MM.1S (cell line): ENCODE measurements around the gene CSF3R.
A peak's percentile ranks its signal among the peaks of the same experiment; 100 is the strongest.

ENCODE experiments used
- DNase-seq: peaks from one replicate; pipeline ENCODE4 v3.0.0-alpha.2; 2015
- H2AFZ ChIP-seq: fragments of 300-600 bp; sonication (generic); 2 replicates; pipeline ENCODE4 v1.6.0; 2016; ENCODE audit warnings: antibody characterized with exemption, low read length
- H3F3A ChIP-seq: fragments of 300-600 bp; sonication (generic); 2 replicates; pipeline ENCODE4 v1.6.1; 2016; ENCODE audit warnings: mild to moderate bottlenecking, antibody characterized with exemption, low read length, moderate library complexity, mixed read lengths; ENCODE audit not compliant: insufficient read depth
- H3K27ac ChIP-seq: fragments of 300-600 bp; sonication (generic); 2 replicates; pipeline ENCODE4 v1.5.1; 2016; ENCODE audit warnings: mild to moderate bottlenecking, low read length
- H3K27me3 ChIP-seq: fragments of 300-600 bp; sonication (generic); replicated peaks from 2 replicates; pipeline ENCODE4 v1.6.0; 2016; ENCODE audit warnings: low read length; ENCODE audit not compliant: insufficient read depth
- H3K36me3 ChIP-seq: fragments of 300-600 bp; sonication (generic); replicated peaks from 2 replicates; pipeline ENCODE4 v1.6.1; 2016; ENCODE audit warnings: mild to moderate bottlenecking, low read length, mixed read lengths; ENCODE audit not compliant: insufficient read depth
- H3K4me1 ChIP-seq: fragments of 300-600 bp; sonication (generic); 2 replicates; pipeline ENCODE4 v1.6.1; 2016; ENCODE audit warnings: low read length, mixed read lengths
- H3K4me2 ChIP-seq: fragments of 300-600 bp; sonication (generic); 2 replicates; pipeline ENCODE4 v1.6.0; 2016; ENCODE audit warnings: low read depth, low read length
- H3K4me3 ChIP-seq: fragments of 300-600 bp; sonication (generic); 2 replicates; pipeline ENCODE4 v1.5.1; 2016; ENCODE audit warnings: low read length, mixed read lengths
- H3K79me2 ChIP-seq: fragments of 300-600 bp; sonication (generic); 2 replicates; pipeline ENCODE4 v1.6.1; 2016; ENCODE audit warnings: mixed run types, low read length, mixed read lengths
- H3K9ac ChIP-seq: fragments of 300-600 bp; sonication (generic); 2 replicates; pipeline ENCODE4 v1.6.1; 2016; ENCODE audit warnings: low read length, mixed read lengths
- H3K9me2 ChIP-seq: fragments of 300-600 bp; sonication (generic); replicated peaks from 2 replicates; pipeline ENCODE4 v1.6.1; 2016; ENCODE audit warnings: mild to moderate bottlenecking, low read length, mixed read lengths; ENCODE audit not compliant: insufficient read depth
- H3K9me3 ChIP-seq: fragments of 300-600 bp; sonication (generic); replicated peaks from 2 replicates; pipeline ENCODE4 v1.6.1; 2016; ENCODE audit warnings: mild to moderate bottlenecking, low read length, mixed read lengths; ENCODE audit not compliant: insufficient read depth
- H4K20me1 ChIP-seq: fragments of 300-600 bp; sonication (generic); 2 replicates; pipeline ENCODE4 v1.6.1; 2016; ENCODE audit warnings: mild to moderate bottlenecking, low read length, moderate library complexity, mixed read lengths; ENCODE audit not compliant: insufficient read depth
- EZH2 ChIP-seq: fragments of 300-600 bp; sonication (generic); optimal IDR thresholded peaks from 2 replicates; pipeline ENCODE3; 2017; ENCODE audit warnings: low read depth, mild to moderate bottlenecking, antibody characterized with exemption, low read length, mixed read lengths
- EZH2phosphoT487 ChIP-seq: fragments of 300-600 bp; sonication (generic); IDR thresholded peaks from 2 replicates; pipeline ENCODE4 v1.6.1; 2018; ENCODE audit warnings: antibody characterized with exemption, low read length
- TF ChIP-seq, protein P1 (sequence below): fragments of 300-600 bp; sonication (generic); IDR thresholded peaks from 2 replicates; pipeline ENCODE4 v1.5.1; 2016; ENCODE audit warnings: antibody characterized with exemption, low read length, mixed read lengths

CSF3R gene

DNA sequence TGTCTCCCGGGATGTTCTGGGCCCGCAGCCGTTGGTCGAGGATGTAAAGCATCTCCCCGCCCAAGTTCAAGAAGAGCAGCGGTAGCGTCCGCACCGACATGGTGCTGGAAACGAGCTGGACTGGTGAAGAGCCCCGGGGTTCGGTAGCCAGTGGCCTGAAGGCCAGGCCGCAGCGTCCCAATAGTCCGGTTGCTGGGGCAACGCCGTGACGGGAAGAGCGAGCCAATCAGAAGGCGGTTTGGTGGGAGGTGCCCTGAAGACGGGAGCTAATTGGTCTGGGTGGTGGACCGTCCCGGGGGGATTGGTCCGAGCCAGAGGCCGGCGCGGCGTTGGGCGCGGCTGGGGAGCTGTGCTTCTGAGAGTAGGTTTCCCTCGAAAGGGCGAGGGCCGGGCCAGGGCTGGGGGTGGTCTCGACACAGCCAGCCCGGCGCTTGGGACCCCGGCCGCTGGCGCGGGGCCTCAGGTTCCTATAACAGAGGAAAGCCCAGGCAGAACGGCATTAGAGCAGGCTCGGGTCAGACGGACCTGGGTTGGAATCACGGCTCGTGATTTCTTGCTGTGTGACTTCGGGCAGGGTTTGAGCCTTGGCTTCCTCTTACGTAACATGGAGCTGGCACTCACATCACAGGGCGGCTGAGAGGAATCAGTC is 32.3 kb downstream of the CSF3R start, which contains the start of gene OSCP1:
Gene OSCP1 (minus strand): TSS at position 182 of the 649 bp plus-strand sequence. CDS start 82 bp downstream, at position 100.
- Histone ChIP-seq H4K20me1 (no peaks in the 10 kb centered on the region), H3K4me3 (peak within 1 kb of the TSS; percentile 61)

GRCh38 chr1:36448530-36449056 is 34.1 kb downstream of the CSF3R start:
- no peaks in the 10 kb centered on the region for H3K4me1 ChIP-seq
- no peaks in the 10 kb centered on the region for H3K36me3 ChIP-seq
- H3K79me2 ChIP-seq = no peaks in the 10 kb centered on the region
- no peak overlapping the region for H2AFZ ChIP-seq
- H3K27me3 ChIP-seq = no peaks in the 10 kb centered on the region
- H3K4me3 ChIP-seq = no peak overlapping the region
- no peak overlapping the region for H3K27ac ChIP-seq
- no peak for TF ChIP-seq EZH2phosphoT487
- TF ChIP-seq, protein P1, sequence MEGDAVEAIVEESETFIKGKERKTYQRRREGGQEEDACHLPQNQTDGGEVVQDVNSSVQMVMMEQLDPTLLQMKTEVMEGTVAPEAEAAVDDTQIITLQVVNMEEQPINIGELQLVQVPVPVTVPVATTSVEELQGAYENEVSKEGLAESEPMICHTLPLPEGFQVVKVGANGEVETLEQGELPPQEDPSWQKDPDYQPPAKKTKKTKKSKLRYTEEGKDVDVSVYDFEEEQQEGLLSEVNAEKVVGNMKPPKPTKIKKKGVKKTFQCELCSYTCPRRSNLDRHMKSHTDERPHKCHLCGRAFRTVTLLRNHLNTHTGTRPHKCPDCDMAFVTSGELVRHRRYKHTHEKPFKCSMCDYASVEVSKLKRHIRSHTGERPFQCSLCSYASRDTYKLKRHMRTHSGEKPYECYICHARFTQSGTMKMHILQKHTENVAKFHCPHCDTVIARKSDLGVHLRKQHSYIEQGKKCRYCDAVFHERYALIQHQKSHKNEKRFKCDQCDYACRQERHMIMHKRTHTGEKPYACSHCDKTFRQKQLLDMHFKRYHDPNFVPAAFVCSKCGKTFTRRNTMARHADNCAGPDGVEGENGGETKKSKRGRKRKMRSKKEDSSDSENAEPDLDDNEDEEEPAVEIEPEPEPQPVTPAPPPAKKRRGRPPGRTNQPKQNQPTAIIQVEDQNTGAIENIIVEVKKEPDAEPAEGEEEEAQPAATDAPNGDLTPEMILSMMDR = no peak
- TF ChIP-seq EZH2 = no peak
- H3K9me2 ChIP-seq = no peaks in the 10 kb centered on the region
- no peak for DNase-seq
- H4K20me1 ChIP-seq = no peaks in the 10 kb centered on the region
- no peaks in the 10 kb centered on the region for H3K9me3 ChIP-seq
- H3F3A ChIP-seq = no peaks in the 10 kb centered on the region
- no peak overlapping the region for H3K4me2 ChIP-seq
- H3K9ac ChIP-seq = no peak overlapping the region

More for the DNA sequence above, 32.3 kb downstream of the CSF3R start, which contains the start of gene OSCP1:
- no peaks in the 10 kb centered on the region for H3K9me3 ChIP-seq
- peak within 1 kb of the TSS; percentile 74 for H3K4me2 ChIP-seq
- no peaks in the 10 kb centered on the region for H3K4me1 ChIP-seq
- no peaks in the 10 kb centered on the region for H3K27me3 ChIP-seq
- DNase-seq = peak; percentile 94
- peak within 1 kb of the TSS; percentile 98 for H2AFZ ChIP-seq
- H3K36me3 ChIP-seq = no peaks in the 10 kb centered on the region
- peak within 1 kb of the TSS; percentile 53; the same call in 1 of the 2 replicates for H3K27ac ChIP-seq
- H3F3A ChIP-seq = no peaks in the 10 kb centered on the region
- H3K9me2 ChIP-seq = no peaks in the 10 kb centered on the region
- TF ChIP-seq EZH2phosphoT487 (no peak), EZH2 (no peak)
- TF ChIP-seq, protein P1 = no peak
- H3K9ac ChIP-seq = peak within 1 kb of the TSS; percentile 70
- no peaks in the 10 kb centered on the region for H3K79me2 ChIP-seq

DNA sequence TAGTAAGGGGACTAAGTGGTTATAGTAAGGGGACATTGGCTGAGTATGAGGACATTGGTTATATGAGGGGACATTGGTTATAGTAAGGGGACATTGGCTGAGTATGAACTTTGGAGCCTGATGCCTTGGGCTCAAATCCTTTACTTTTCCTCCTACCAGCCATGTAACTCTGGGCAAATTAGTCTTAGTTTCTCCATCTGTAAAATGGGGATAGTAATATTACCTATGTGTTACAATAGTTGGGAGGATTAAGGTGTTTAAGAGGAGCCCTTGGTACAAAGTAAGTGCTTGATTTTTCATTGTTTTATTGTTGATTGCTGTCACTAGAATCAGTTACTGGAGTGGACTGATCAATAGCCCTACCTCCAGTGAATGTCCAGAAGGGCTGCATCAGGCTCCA is 35.3 kb downstream of the CSF3R start:
- Histone ChIP-seq H3K9me3 (no peaks in the 10 kb centered on the region), H4K20me1 (no peaks in the 10 kb centered on the region), H3K9me2 (no peaks in the 10 kb centered on the region), H3K4me2 (no peak overlapping the region), H3K36me3 (no peaks in the 10 kb centered on the region), H3K27me3 (no peaks in the 10 kb centered on the region), H3F3A (no peaks in the 10 kb centered on the region), H3K9ac (no peak overlapping the region), H3K4me1 (no peaks in the 10 kb centered on the region), H3K79me2 (no peaks in the 10 kb centered on the region), H2AFZ (no peak overlapping the region), H3K27ac (no peak overlapping the region), H3K4me3 (no peak overlapping the region)
- DNase-seq = no peak
- TF ChIP-seq, protein P1 = no peak
- no peak for TF ChIP-seq EZH2
- no peak for TF ChIP-seq EZH2phosphoT487
